Cardiac atrium fibroblast (primary cell): ENCODE measurements around the gene RET. TPM values are rescaled to one million over a fixed set of nuclear protein-coding genes. Genes with fewer than 3 reads are reported as not detected.

ENCODE experiments used
- total RNA-seq: library from RNA; depleted of rRNA; stranded (reverse); fragments of >200 nt; gene quantifications from 2 replicates; pipeline ENCODE4 v1.2.3, GENCODE V29; 2015

RET gene
- under 0.01 TPM in 1 of 2 replicates, not detected in the other for total RNA-seq

DNA sequence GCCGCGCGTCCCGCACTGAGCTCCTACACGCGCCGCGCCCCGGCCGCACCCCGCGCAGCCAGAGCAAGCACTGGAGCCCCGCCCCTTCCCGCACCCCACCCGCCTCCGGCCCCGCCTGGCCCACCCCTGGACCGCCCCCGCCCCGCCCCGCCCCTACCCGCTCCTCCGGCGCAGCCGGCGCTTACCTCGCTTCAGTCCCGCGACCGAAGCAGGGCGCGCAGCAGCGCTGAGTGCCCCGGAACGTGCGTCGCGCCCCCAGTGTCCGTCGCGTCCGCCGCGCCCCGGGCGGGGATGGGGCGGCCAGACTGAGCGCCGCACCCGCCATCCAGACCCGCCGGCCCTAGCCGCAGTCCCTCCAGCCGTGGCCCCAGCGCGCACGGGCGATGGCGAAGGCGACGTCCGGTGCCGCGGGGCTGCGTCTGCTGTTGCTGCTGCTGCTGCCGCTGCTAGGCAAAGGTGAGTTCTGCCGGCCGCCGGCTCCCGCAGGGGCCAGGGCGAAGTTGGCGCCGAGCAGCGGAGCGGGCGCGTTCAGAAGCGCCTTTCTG lies at the start of gene RET:
Gene RET, plus strand, starts transcription at position 194 of the 545 bp plus-strand sequence. Its CDS starts 190 bp downstream, at position 384.

DNA sequence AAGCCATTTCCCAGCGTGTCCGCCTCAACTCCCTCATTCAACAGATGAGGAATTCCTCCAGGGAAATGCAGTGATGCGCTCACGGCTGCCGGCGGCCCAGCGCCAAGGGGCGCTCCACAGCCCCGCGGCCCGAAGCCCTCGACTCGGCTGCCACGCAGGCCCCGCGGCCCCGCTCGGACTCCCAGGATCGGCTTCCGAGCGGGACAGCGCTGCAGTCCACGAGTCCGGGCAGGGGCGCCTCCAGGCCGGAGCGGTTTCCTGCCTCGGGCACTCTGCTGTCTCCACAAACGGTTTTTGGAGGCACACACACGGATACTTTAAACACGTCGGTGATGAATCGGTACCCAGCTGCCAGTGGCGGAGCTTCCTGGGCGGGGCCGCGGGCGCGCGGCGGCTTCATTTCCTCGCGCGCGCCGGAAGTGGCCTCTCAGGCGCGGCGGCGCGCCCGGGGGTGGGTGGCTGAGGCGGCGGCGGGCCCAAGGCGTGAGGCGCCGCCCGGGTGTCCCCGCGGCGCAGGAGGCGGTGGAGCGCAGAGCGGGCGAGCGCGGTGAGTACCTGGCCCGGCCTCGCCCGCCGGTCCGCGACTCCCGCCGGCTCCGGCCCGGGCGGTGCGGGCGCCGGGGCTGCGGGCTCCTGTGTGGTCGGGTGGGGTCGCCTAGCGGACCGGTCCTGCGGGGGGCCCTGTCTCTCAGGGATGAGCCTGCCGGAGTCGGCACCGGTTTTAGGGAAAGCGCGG lies 61.3 kb downstream of the RET start, which contains the start of gene CSGALNACT2:
Gene CSGALNACT2, plus strand, starts transcription at position 425 of the 736 bp plus-strand sequence. CDS start 16,705 bp downstream, outside the sequence.

Other genes with a start within 250 kb of the RET start
- 15.0 and 20.1 TPM in 2 replicates for gene CSGALNACT2, start 61.4 kb downstream of the RET start, total RNA-seq
- gene RASGEF1A, start 190.0 kb downstream of the RET start, total RNA-seq: 0.32 and 0.54 TPM in 2 replicates